Thyroid gland (tissue), 4 donors: Measurements from ENCODE around the gene LMTK2. TPM values are rescaled to one million over a fixed set of nuclear protein-coding genes. Genes with fewer than 3 reads are reported as not detected.

Experiments used
- DNase-seq, 2 donors: peaks; one replicate each; pipeline ENCODE4 v3.0.0-alpha.2; 2019
- H3K27ac ChIP-seq, 3 donors: fragments of 200-600 bp; sonication (generic); 1 replicate in 2 of 3; 2 replicates in 1 of 3; pipeline ENCODE4 v1.5.1; 2016 to 2019; ENCODE audit warnings: mild to moderate bottlenecking in 1 of 3, moderate library complexity in 1 of 3
- H3K27me3 ChIP-seq: fragments of 200-600 bp; sonication (generic); one replicate; pipeline ENCODE4 v1.5.1; 2019
- H3K36me3 ChIP-seq, 2 donors: fragments of 200-600 bp; sonication (generic); one replicate each; pipeline ENCODE4 v1.5.1; 2016 to 2019
- H3K4me1 ChIP-seq, 2 donors: fragments of 200-600 bp; sonication (generic); one replicate each; pipeline ENCODE4 v1.5.1; 2017 to 2019
- H3K4me3 ChIP-seq, 3 donors: fragments of 200-600 bp; sonication (generic); replicated peaks in 1 of 3; 1 replicate in 2 of 3; 2 replicates in 1 of 3; pipeline ENCODE4 v1.5.1; 2016; ENCODE audit warnings: mild to moderate bottlenecking in 1 of 3
- H3K9me3 ChIP-seq: fragments of 200-600 bp; sonication (generic); one replicate; pipeline ENCODE4 v1.5.1; 2017
- CTCF ChIP-seq, 6 experiments: fragments of 200-600 bp in 3 of 6; fragments of 450-650 bp in 3 of 6; sonication (generic) in 3 of 6; IDR thresholded peaks; one replicate each; pipeline ENCODE4 v1.5.1; 2016 to 2019; ENCODE audit warnings: antibody characterized with exemption in 6 of 6, mild to moderate bottlenecking in 2 of 6, inconsistent platforms in 1 of 6, moderate library complexity in 1 of 6
- POLR2A ChIP-seq, 2 donors: fragments of 450-650 bp; IDR thresholded peaks; one replicate each; pipeline ENCODE4 v1.6.1; 2017; ENCODE audit warnings: antibody characterized with exemption in 2 of 2, mild to moderate bottlenecking in 2 of 2, moderate library complexity in 1 of 2
- WGBS, 2 donors: methylation state at CpG; one replicate each; pipeline ENCODE4 v1.1.5; 2017; 5-methylcytosine and 5-hydroxymethylcytosine counted together
- intact Hi-C: fragments of 100-400 bp; cut with DNase I; formaldehyde crosslinking; loops from one replicate; pipeline ENCODE4 v1.15.1; 2023
- total RNA-seq, 4 donors: library from RNA; depleted of rRNA; stranded (reverse); fragments of >200 nt; gene quantifications; one replicate each; pipeline ENCODE4 v1.2.3, GENCODE V29; 2016

Gene LMTK2
- total RNA-seq, 4 donors from 2014 or later: 22.0 to 36.5 (median 26.6) TPM

GRCh38 chr7:98128346-98128745 lies 21.7 kb downstream of the LMTK2 start:
- Histone ChIP-seq H3K36me3 (no peaks in the 10 kb centered on the region), H3K4me3 (no peak overlapping the region), H3K27me3 (no peaks in the 10 kb centered on the region), H3K4me1 (peaks cover 7 to 27% of the 10 kb centered on the region in 2 donors), H3K27ac (no peak overlapping the region), H3K9me3 (no peaks in the 10 kb centered on the region)
- 93 to 99% methylated on average over 8 of the region's 8 CpGs for WGBS, 2 donors
- TF ChIP-seq POLR2A (IDR thresholded peaks at IDR 0.05) (no peak), CTCF (IDR thresholded peaks at IDR 0.05) (no peak)
- intact Hi-C loops: no loop called here
- no peak for DNase-seq

GRCh38 chr7:98130959-98131358 lies 24.3 kb downstream of the LMTK2 start:
- TF ChIP-seq POLR2A (IDR thresholded peaks at IDR 0.05): no peak
- no peak overlapping the region for H3K27ac ChIP-seq
- H3K4me1 ChIP-seq: peaks cover 12 to 35% of the 10 kb centered on the region in 2 donors
- no peak for DNase-seq
- no peaks in the 10 kb centered on the region for H3K36me3 ChIP-seq
- no peaks in the 10 kb centered on the region for H3K9me3 ChIP-seq
- H3K27me3 ChIP-seq: no peaks in the 10 kb centered on the region
- intact Hi-C loops: no loop called here
- H3K4me3 ChIP-seq: no peak overlapping the region
- WGBS, 2 donors: 68 to 78% methylated on average over 4 of the region's 4 CpGs

GRCh38 chr7:98133181-98133580 lies 26.5 kb downstream of the LMTK2 start:
- WGBS, 2 donors: 86% methylated on average over 4 of the region's 4 CpGs
- Histone ChIP-seq H3K27ac (peak overlapping the region in 1 of 3 donors; percentile 12), H3K4me1 (peaks cover 6 to 27% of the 10 kb centered on the region in 2 donors), H3K27me3 (no peaks in the 10 kb centered on the region), H3K4me3 (no peak overlapping the region), H3K9me3 (no peaks in the 10 kb centered on the region), H3K36me3 (no peaks in the 10 kb centered on the region)
- DNase-seq: no peak
- intact Hi-C loops: no loop called here
- TF ChIP-seq POLR2A (IDR thresholded peaks at IDR 0.05): no peak
- TF ChIP-seq CTCF (IDR thresholded peaks at IDR 0.05): no peak

GRCh38 chr7:98133621-98134303 lies 27.1 kb downstream of the LMTK2 start:
- Histone ChIP-seq H3K27me3 (no peaks in the 10 kb centered on the region), H3K4me3 (no peak overlapping the region), H3K9me3 (no peaks in the 10 kb centered on the region), H3K27ac (no peak overlapping the region), H3K36me3 (no peaks in the 10 kb centered on the region), H3K4me1 (peaks cover 6 to 27% of the 10 kb centered on the region in 2 donors)
- intact Hi-C loops: no loop called here
- no peak for DNase-seq
- 87 to 89% methylated on average over 4 of the region's 4 CpGs for WGBS, 2 donors
- TF ChIP-seq POLR2A (IDR thresholded peaks at IDR 0.05) (no peak), CTCF (IDR thresholded peaks at IDR 0.05) (no peak)

GRCh38 chr7:98134420-98135228 lies 28.0 kb downstream of the LMTK2 start:
- Histone ChIP-seq H3K27ac (no peak overlapping the region), H3K27me3 (no peaks in the 10 kb centered on the region), H3K36me3 (no peaks in the 10 kb centered on the region), H3K4me1 (peaks cover 6 to 27% of the 10 kb centered on the region in 2 donors), H3K9me3 (no peaks in the 10 kb centered on the region), H3K4me3 (no peak overlapping the region)
- no peak for TF ChIP-seq CTCF (IDR thresholded peaks at IDR 0.05)
- no peak for TF ChIP-seq POLR2A (IDR thresholded peaks at IDR 0.05)
- intact Hi-C loops: no loop called here
- DNase-seq: no peak
- WGBS, 2 donors: 87 to 88% methylated on average over 9 of the region's 9 CpGs
